ENCODE measurements around the gene IL20RA.
"Not testable (repeated sequence)": the region's sequence is repeated elsewhere in the genome, so short reads cannot be mapped to it uniquely, and the experiment has no call there.

Gene IL20RA

DNA sequence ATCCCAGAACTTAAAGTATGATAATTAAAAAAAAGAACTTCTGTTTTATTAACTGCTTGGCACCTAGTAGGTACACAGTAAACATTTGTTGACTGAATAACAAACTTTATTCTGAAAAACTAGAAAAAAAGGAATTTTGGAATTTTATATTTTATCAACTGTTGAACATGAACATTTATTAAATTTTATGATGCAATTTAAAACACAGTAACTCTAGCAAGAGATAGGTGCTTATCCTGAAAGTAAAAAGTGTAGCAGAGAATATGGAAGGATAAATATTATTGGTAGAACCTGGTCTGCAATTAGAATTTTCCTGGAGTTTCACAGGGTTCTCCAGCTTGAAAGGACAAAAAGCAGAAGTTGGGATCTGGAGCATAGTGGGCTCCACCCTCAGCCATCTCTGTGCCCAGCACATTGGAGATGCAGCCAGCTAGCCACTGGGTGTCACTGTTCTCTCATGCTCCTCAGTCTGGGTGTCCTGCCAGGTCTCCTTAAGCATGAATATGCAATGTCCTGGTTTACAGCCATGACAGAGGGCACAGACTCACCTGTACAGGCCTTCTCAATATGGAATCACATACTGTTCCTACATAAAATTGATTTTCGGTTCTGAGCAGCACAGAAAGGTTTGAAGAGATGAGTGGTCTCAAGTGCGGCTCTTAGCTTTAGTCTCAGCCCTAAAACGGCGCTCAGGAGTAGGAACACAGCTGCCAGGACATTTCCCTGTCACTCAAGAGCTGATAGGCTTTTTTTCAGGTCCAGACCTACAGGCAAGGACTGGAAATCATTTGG, 31.7 kb upstream of the IL20RA start:
- TF ChIP-seq EZH2phosphoT487 (IDR thresholded peaks at IDR 0.05; ENCODE audit: low read length) (no peak), EZH2 (optimal IDR thresholded peaks at IDR 0.05; ENCODE audit: low read depth, low read length) (no peak)
- TF ChIP-seq, protein P1, sequence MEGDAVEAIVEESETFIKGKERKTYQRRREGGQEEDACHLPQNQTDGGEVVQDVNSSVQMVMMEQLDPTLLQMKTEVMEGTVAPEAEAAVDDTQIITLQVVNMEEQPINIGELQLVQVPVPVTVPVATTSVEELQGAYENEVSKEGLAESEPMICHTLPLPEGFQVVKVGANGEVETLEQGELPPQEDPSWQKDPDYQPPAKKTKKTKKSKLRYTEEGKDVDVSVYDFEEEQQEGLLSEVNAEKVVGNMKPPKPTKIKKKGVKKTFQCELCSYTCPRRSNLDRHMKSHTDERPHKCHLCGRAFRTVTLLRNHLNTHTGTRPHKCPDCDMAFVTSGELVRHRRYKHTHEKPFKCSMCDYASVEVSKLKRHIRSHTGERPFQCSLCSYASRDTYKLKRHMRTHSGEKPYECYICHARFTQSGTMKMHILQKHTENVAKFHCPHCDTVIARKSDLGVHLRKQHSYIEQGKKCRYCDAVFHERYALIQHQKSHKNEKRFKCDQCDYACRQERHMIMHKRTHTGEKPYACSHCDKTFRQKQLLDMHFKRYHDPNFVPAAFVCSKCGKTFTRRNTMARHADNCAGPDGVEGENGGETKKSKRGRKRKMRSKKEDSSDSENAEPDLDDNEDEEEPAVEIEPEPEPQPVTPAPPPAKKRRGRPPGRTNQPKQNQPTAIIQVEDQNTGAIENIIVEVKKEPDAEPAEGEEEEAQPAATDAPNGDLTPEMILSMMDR (IDR thresholded peaks at IDR 0.05; ENCODE audit: low read length): peak; percentile 88
- Histone ChIP-seq H3F3A (ENCODE audit: insufficient read depth, low read length) (no peaks in the 10 kb centered on the region), H3K4me3 (ENCODE audit: low read length) (no peak overlapping the region), H3K4me1 (ENCODE audit: low read length) (no peaks in the 10 kb centered on the region), H3K9me3 (replicated peaks; ENCODE audit: insufficient read depth, low read length) (no peaks in the 10 kb centered on the region), H3K9ac (ENCODE audit: low read length) (no peak overlapping the region), H2AFZ (ENCODE audit: low read length) (no peak overlapping the region), H3K27me3 (replicated peaks; ENCODE audit: insufficient read depth, low read length) (no peaks in the 10 kb centered on the region), H3K36me3 (replicated peaks; ENCODE audit: insufficient read depth, low read length) (no peaks in the 10 kb centered on the region), H3K27ac (ENCODE audit: low read length) (no peak overlapping the region), H3K79me2 (ENCODE audit: low read length) (no peaks in the 10 kb centered on the region), H3K9me2 (replicated peaks; ENCODE audit: insufficient read depth, low read length) (no peaks in the 10 kb centered on the region), H4K20me1 (ENCODE audit: insufficient read depth, low read length) (no peaks in the 10 kb centered on the region), H3K4me2 (ENCODE audit: low read depth, low read length) (no peak overlapping the region)
- DNase-seq: peak; percentile 74

DNA sequence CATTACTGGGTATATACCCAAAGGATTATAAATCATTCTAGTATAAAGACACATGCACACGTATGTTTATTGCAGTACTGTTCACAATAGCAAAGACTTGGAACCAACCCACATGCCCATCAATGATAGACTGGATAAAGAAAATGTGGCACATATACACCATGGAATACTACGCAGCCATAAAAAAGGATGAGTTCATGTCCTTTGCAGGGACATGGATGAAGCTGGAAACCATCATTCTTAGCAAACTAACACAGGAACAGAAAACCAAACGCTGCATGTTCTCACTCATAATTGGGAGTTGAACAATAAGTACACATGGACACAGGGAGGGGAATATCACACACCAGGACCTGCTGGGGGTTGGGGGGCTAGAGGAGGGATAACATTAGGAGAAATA, 31.0 kb upstream of the IL20RA start:
- H3F3A ChIP-seq (ENCODE audit: insufficient read depth, low read length); H3K9ac ChIP-seq (ENCODE audit: low read length); H3K27me3 ChIP-seq (replicated peaks; ENCODE audit: insufficient read depth, low read length); H3K4me1 ChIP-seq (ENCODE audit: low read length); H2AFZ ChIP-seq (ENCODE audit: low read length); H3K79me2 ChIP-seq (ENCODE audit: low read length); H3K4me3 ChIP-seq (ENCODE audit: low read length); H3K27ac ChIP-seq (ENCODE audit: low read length); H3K9me2 ChIP-seq (replicated peaks; ENCODE audit: insufficient read depth, low read length); H4K20me1 ChIP-seq (ENCODE audit: insufficient read depth, low read length); H3K9me3 ChIP-seq (replicated peaks; ENCODE audit: insufficient read depth, low read length); H3K36me3 ChIP-seq (replicated peaks; ENCODE audit: insufficient read depth, low read length); DNase-seq; H3K4me2 ChIP-seq (ENCODE audit: low read depth, low read length): not testable (repeated sequence)

DNA sequence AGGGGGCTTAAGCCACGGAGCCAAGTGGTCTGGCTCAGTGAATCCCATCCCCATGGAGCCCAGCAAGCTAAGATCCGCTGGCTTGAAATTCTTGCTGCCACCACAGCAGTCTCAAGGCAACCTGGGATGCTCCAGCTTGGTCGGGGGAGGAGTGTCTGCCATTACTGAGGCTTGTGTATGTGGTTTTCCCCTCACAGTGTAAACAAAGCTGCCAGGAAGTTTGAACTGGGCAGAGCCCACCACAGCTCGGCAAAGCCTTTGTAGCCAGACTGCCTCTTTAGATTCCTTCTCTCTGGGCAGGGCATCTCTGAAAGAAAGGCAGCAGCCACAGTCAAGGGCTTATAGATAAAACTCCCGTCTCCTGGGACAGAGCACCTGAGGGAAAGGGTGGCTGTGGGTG, 25.5 kb upstream of the IL20RA start:
- H3K9me2 ChIP-seq (replicated peaks; ENCODE audit: insufficient read depth, low read length): no peaks in the 10 kb centered on the region
- no peaks in the 10 kb centered on the region for H3K36me3 ChIP-seq (replicated peaks; ENCODE audit: insufficient read depth, low read length)
- no peak overlapping the region for H3K9ac ChIP-seq (ENCODE audit: low read length)
- no peaks in the 10 kb centered on the region for H3K79me2 ChIP-seq (ENCODE audit: low read length)
- no peak overlapping the region for H3K4me2 ChIP-seq (ENCODE audit: low read depth, low read length)
- no peaks in the 10 kb centered on the region for H4K20me1 ChIP-seq (ENCODE audit: insufficient read depth, low read length)
- no peaks in the 10 kb centered on the region for H3K4me1 ChIP-seq (ENCODE audit: low read length)
- no peak for DNase-seq
- H3K4me3 ChIP-seq (ENCODE audit: low read length): no peak overlapping the region
- no peaks in the 10 kb centered on the region for H3K27me3 ChIP-seq (replicated peaks; ENCODE audit: insufficient read depth, low read length)
- no peaks in the 10 kb centered on the region for H3K9me3 ChIP-seq (replicated peaks; ENCODE audit: insufficient read depth, low read length)
- no peaks in the 10 kb centered on the region for H3F3A ChIP-seq (ENCODE audit: insufficient read depth, low read length)
- H2AFZ ChIP-seq (ENCODE audit: low read length): no peak overlapping the region
- TF ChIP-seq EZH2 (optimal IDR thresholded peaks at IDR 0.05; ENCODE audit: low read depth, low read length) (no peak), EZH2phosphoT487 (IDR thresholded peaks at IDR 0.05; ENCODE audit: low read length) (no peak)
- TF ChIP-seq, protein P1 (IDR thresholded peaks at IDR 0.05; ENCODE audit: low read length): no peak
- H3K27ac ChIP-seq (ENCODE audit: low read length): no peak overlapping the region

DNA sequence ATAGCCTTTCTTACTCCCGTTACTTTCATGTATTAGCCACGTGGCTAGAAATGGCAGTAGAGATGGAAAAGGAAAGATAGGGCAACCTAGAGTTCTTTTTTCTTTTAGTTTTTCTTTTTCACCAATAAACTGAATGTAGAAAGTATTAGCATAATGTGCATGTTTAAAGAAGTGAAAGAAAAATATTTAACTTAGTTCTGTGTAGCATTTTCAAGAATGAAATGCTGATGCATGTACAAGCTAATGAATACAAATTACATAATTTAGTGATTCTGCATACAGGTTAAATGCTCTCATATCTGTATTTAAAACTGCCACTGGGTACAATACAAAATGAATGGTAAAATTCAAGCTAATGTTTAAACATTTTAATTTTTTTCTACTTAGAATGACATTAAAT, 22.6 kb upstream of the IL20RA start:
- Histone ChIP-seq H3K9ac (ENCODE audit: low read length) (no peak overlapping the region), H3F3A (ENCODE audit: insufficient read depth, low read length) (no peaks in the 10 kb centered on the region), H3K27ac (ENCODE audit: low read length) (no peak overlapping the region), H3K4me1 (ENCODE audit: low read length) (no peaks in the 10 kb centered on the region), H3K9me2 (replicated peaks; ENCODE audit: insufficient read depth, low read length) (no peaks in the 10 kb centered on the region), H3K4me2 (ENCODE audit: low read depth, low read length) (no peak overlapping the region), H2AFZ (ENCODE audit: low read length) (no peak overlapping the region), H3K36me3 (replicated peaks; ENCODE audit: insufficient read depth, low read length) (no peaks in the 10 kb centered on the region), H3K4me3 (ENCODE audit: low read length) (no peak overlapping the region), H3K27me3 (replicated peaks; ENCODE audit: insufficient read depth, low read length) (no peaks in the 10 kb centered on the region), H3K79me2 (ENCODE audit: low read length) (no peaks in the 10 kb centered on the region), H3K9me3 (replicated peaks; ENCODE audit: insufficient read depth, low read length) (no peaks in the 10 kb centered on the region), H4K20me1 (ENCODE audit: insufficient read depth, low read length) (no peaks in the 10 kb centered on the region)
- no peak for DNase-seq
- TF ChIP-seq EZH2 (optimal IDR thresholded peaks at IDR 0.05; ENCODE audit: low read depth, low read length): no peak
- TF ChIP-seq EZH2phosphoT487 (IDR thresholded peaks at IDR 0.05; ENCODE audit: low read length): no peak
- TF ChIP-seq, protein P1 (IDR thresholded peaks at IDR 0.05; ENCODE audit: low read length): no peak

Data from MM.1S (cell line).